BLaER1 treated with 17β-estradiol and CSF1 and Interleukin-3, amounts not matched to agents 10 nM and 100 nM (cell line): ENCODE data around the gene NTF3.

Experiments
- H3K27ac ChIP-seq, 11 experiments: shearing (Covaris generic); formaldehyde crosslinking; 2 replicates each; pipeline ENCODE4 v1.8.1; 2022
- H3K27me3 ChIP-seq, 11 experiments: shearing (Covaris generic); formaldehyde crosslinking; 2 replicates each; pipeline ENCODE4 v1.8.1; 2022
- H3K36me3 ChIP-seq, 11 experiments: shearing (Covaris generic); formaldehyde crosslinking; 2 replicates each; pipeline ENCODE4 v1.8.1; 2022
- H3K4me1 ChIP-seq, 10 experiments: shearing (Covaris generic); formaldehyde crosslinking; 2 replicates each; pipeline ENCODE4 v1.8.1; 2022
- H3K4me2 ChIP-seq, 11 experiments: shearing (Covaris generic); formaldehyde crosslinking; 2 replicates each; pipeline ENCODE4 v1.8.1; 2022
- H3K4me3 ChIP-seq, 10 experiments: shearing (Covaris generic); formaldehyde crosslinking; 2 replicates each; pipeline ENCODE4 v1.8.1; 2022
- H3K9ac ChIP-seq, 11 experiments: shearing (Covaris generic); formaldehyde crosslinking; 2 replicates each; pipeline ENCODE4 v1.8.1; 2022
- H3K9me3 ChIP-seq, 11 experiments: shearing (Covaris generic); formaldehyde crosslinking; replicated peaks in 1 of 11; 2 replicates each; pipeline ENCODE4 v1.8.1; 2022
- H4K20me1 ChIP-seq, 11 experiments: shearing (Covaris generic); formaldehyde crosslinking; 2 replicates each; pipeline ENCODE4 v1.8.1; 2022
- Cebpa-rat ChIP-seq, 11 experiments: shearing (Covaris generic); IDR thresholded peaks; 2 replicates each; pipeline ENCODE4 v1.8.1; 2022

The NTF3 gene

GRCh38 chr12:5432011-5432400 lies at the start of gene NTF3:
Gene NTF3, plus strand, starts transcription at chr12:5432108. Its CDS starts 217 bp downstream, at chr12:5432325.
- no peak within 1 kb of the TSS for H3K9ac ChIP-seq
- H3K4me1 ChIP-seq: no peaks in the 10 kb centered on the region
- no peak within 1 kb of the TSS for H3K27ac ChIP-seq
- H3K4me2 ChIP-seq: no peak within 1 kb of the TSS
- no peaks in the 10 kb centered on the region for H3K36me3 ChIP-seq
- no peak for TF ChIP-seq Cebpa-rat (IDR thresholded peaks at IDR 0.05)
- H3K4me3 ChIP-seq: no peak within 1 kb of the TSS
- H3K9me3 ChIP-seq: peaks cover 0 to 16% (median 7%) of the 10 kb centered on the region in 11 experiments; a peak in 10 of 22 replicates
- H4K20me1 ChIP-seq: no peaks in the 10 kb centered on the region; a peak in 1 of 22 replicates
- peaks cover 0 to 17% (median 10%) of the 10 kb centered on the region in 11 experiments; a peak in 9 of 22 replicates for H3K27me3 ChIP-seq

- peaks cover 0 to 11% (median 6%) of the 10 kb centered on the region in 10 experiments; a peak in 8 of 20 replicates for H3K4me1 ChIP-seq
- H3K27me3 ChIP-seq: no peaks in the 10 kb centered on the region
- H3K4me2 ChIP-seq: no peak overlapping the region
- H3K36me3 ChIP-seq: no peaks in the 10 kb centered on the region
- TF ChIP-seq Cebpa-rat (IDR thresholded peaks at IDR 0.05): no peak
- no peak overlapping the region for H3K9ac ChIP-seq
- H3K27ac ChIP-seq: no peak overlapping the region
- H4K20me1 ChIP-seq: no peaks in the 10 kb centered on the region; a peak in 1 of 22 replicates
- H3K4me3 ChIP-seq: no peak overlapping the region
- no peaks in the 10 kb centered on the region for H3K9me3 ChIP-seq
These were observed 47.9 kb upstream of the NTF3 start for GRCh38 chr12:5384015-5384414.

GRCh38 chr12:5388581-5389535 lies 43.0 kb upstream of the NTF3 start:
- no peak for TF ChIP-seq Cebpa-rat (IDR thresholded peaks at IDR 0.05)

GRCh38 chr12:5390174-5390799 lies 41.6 kb upstream of the NTF3 start:
- Histone ChIP-seq H3K27me3 (no peaks in the 10 kb centered on the region), H3K36me3 (no peaks in the 10 kb centered on the region), H3K27ac (no peak overlapping the region), H3K4me3 (no peak overlapping the region), H4K20me1 (no peaks in the 10 kb centered on the region), H3K4me1 (no peaks in the 10 kb centered on the region), H3K9ac (no peak overlapping the region), H3K9me3 (no peaks in the 10 kb centered on the region), H3K4me2 (no peak overlapping the region)
- TF ChIP-seq Cebpa-rat (IDR thresholded peaks at IDR 0.05): no peak

More at GRCh38 chr12:5388581-5389535, 43.0 kb upstream of the NTF3 start:
- Histone ChIP-seq H3K9me3 (no peaks in the 10 kb centered on the region), H3K36me3 (no peaks in the 10 kb centered on the region), H3K27me3 (no peaks in the 10 kb centered on the region), H3K27ac (no peak overlapping the region), H4K20me1 (no peaks in the 10 kb centered on the region), H3K4me3 (no peak overlapping the region), H3K9ac (no peak overlapping the region), H3K4me2 (no peak overlapping the region), H3K4me1 (no peaks in the 10 kb centered on the region)

- Histone ChIP-seq H3K36me3 (no peaks in the 10 kb centered on the region), H4K20me1 (no peaks in the 10 kb centered on the region), H3K4me1 (no peaks in the 10 kb centered on the region), H3K27me3 (no peaks in the 10 kb centered on the region), H3K4me2 (no peak overlapping the region), H3K4me3 (no peak overlapping the region), H3K9me3 (no peaks in the 10 kb centered on the region), H3K9ac (no peak overlapping the region), H3K27ac (no peak overlapping the region)
- TF ChIP-seq Cebpa-rat (IDR thresholded peaks at IDR 0.05): no peak
These were observed 40.3 kb upstream of the NTF3 start for GRCh38 chr12:5391653-5392052.

- Histone ChIP-seq H3K36me3 (no peaks in the 10 kb centered on the region), H3K4me2 (no peak overlapping the region), H4K20me1 (no peaks in the 10 kb centered on the region), H3K9ac (no peak overlapping the region), H3K27ac (no peak overlapping the region), H3K4me3 (no peak overlapping the region), H3K27me3 (no peaks in the 10 kb centered on the region), H3K9me3 (no peaks in the 10 kb centered on the region), H3K4me1 (no peaks in the 10 kb centered on the region)
- no peak for TF ChIP-seq Cebpa-rat (IDR thresholded peaks at IDR 0.05)
These were observed 38.9 kb upstream of the NTF3 start for GRCh38 chr12:5392961-5393360.

GRCh38 chr12:5395443-5396271 lies 36.3 kb upstream of the NTF3 start:
- no peak for TF ChIP-seq Cebpa-rat (IDR thresholded peaks at IDR 0.05)
- Histone ChIP-seq H3K4me1 (peaks cover 0 to 3% (median 0%) of the 10 kb centered on the region in 10 experiments; a peak in 2 of 20 replicates), H3K9ac (no peak overlapping the region), H3K4me2 (no peak overlapping the region), H3K27ac (no peak overlapping the region), H3K27me3 (no peaks in the 10 kb centered on the region), H3K4me3 (no peak overlapping the region), H3K36me3 (no peaks in the 10 kb centered on the region), H3K9me3 (no peaks in the 10 kb centered on the region), H4K20me1 (no peaks in the 10 kb centered on the region)

- peaks cover under 1 to 12% (median 7%) of the 10 kb centered on the region in 10 experiments; a peak in 18 of 20 replicates for H3K4me1 ChIP-seq
- H3K4me2 ChIP-seq: no peak overlapping the region
- H3K27me3 ChIP-seq: no peaks in the 10 kb centered on the region
- no peak overlapping the region for H3K27ac ChIP-seq
- no peaks in the 10 kb centered on the region for H4K20me1 ChIP-seq
- TF ChIP-seq Cebpa-rat (IDR thresholded peaks at IDR 0.05): no peak
- no peak overlapping the region for H3K4me3 ChIP-seq
- no peaks in the 10 kb centered on the region for H3K9me3 ChIP-seq
- H3K36me3 ChIP-seq: no peaks in the 10 kb centered on the region
- H3K9ac ChIP-seq: no peak overlapping the region
These were observed 35.4 kb upstream of the NTF3 start for GRCh38 chr12:5396541-5396940.

GRCh38 chr12:5399266-5399665 lies 32.6 kb upstream of the NTF3 start:
- Histone ChIP-seq H3K27me3 (no peaks in the 10 kb centered on the region), H3K4me3 (no peak overlapping the region), H3K9me3 (no peaks in the 10 kb centered on the region), H4K20me1 (no peaks in the 10 kb centered on the region), H3K36me3 (no peaks in the 10 kb centered on the region), H3K27ac (no peak overlapping the region), H3K4me1 (peaks cover 9 to 30% (median 23%) of the 10 kb centered on the region in 10 experiments), H3K4me2 (no peak overlapping the region), H3K9ac (no peak overlapping the region)
- TF ChIP-seq Cebpa-rat (IDR thresholded peaks at IDR 0.05): no peak
